A549 (cell line): ENCODE measurements around the gene ZNF146. TPM values are rescaled to one million over a fixed set of nuclear protein-coding genes. Genes with fewer than 3 reads are reported as not detected.

Experiments
- ATAC-seq, 2 experiments: fragments of 200-7000 bp in 1 of 2; fragments of >200 bp in 1 of 2; cut with Nextera tagmentation in 1 of 2; cut with Tn5 transposase in 1 of 2; 3 replicates each; pipeline versions ENCODE4 v1.8.0 to v1.9.1; 2018 to 2020; ENCODE audit warnings: mild to moderate bottlenecking in 1 of 2, moderate library complexity in 1 of 2
- CTCF ChIA-PET: fragments of 300-600 bp; sonication (Branson Sonifier 250); formaldehyde crosslinking; extraction: SDS; loops from one replicate; lab custom pipeline; 2021; ENCODE audit warnings: antibody characterized with exemption, inconsistent platforms; lab: Yijun Ruan, JAX
- POLR2A ChIA-PET: fragments of 350-600 bp; formaldehyde crosslinking; extraction: SDS; loops from one replicate; lab custom pipeline; 2021; ENCODE audit warnings: antibody characterized with exemption, inconsistent platforms; lab: Yijun Ruan, JAX
- DNase-seq, 2 experiments: peaks; one replicate each; pipeline versions ENCODE4 v3.0.0 to v3.0.0-alpha.2; 2011 to 2016; ENCODE audit warnings: low read depth in 1 of 2, low spot score in 1 of 2
- FAIRE-seq: peaks from 2 replicates; lab custom pipeline; 2011; peaks lifted over from hg19 to GRCh38; lab: Jason Lieb, UNC
- H3K27ac ChIP-seq, 2 experiments: fragments of >200 bp; sonication (Bioruptor Twin); formaldehyde crosslinking; 3 replicates each; pipeline ENCODE4 v1.5.1; 2016 to 2017
- H3K4me1 ChIP-seq: fragments of >200 bp; sonication (Bioruptor Twin); formaldehyde crosslinking; 3 replicates; pipeline ENCODE4 v1.6.1; 2016
- H3K4me2 ChIP-seq: fragments of >200 bp; sonication (Bioruptor Twin); formaldehyde crosslinking; 3 replicates; pipeline ENCODE4 v1.6.1; 2016
- H3K4me3 ChIP-seq: fragments of >200 bp; sonication (Bioruptor Twin); formaldehyde crosslinking; 3 replicates; pipeline ENCODE4 v1.5.1; 2016
- H3K9me3 ChIP-seq: fragments of >200 bp; sonication (Bioruptor Twin); formaldehyde crosslinking; 3 replicates; pipeline ENCODE4 v1.6.1; 2016
- CHD2 ChIP-seq: fragments of 150-350 bp; IDR thresholded peaks from 2 replicates; pipeline ENCODE4 v1.6.1; 2014; ENCODE audit warnings: low read length; ENCODE audit not compliant: partially characterized antibody
- E2F6 ChIP-seq: IDR thresholded peaks from 2 replicates; pipeline ENCODE4 v1.6.1; 2012; ENCODE audit warnings: low read depth, borderline replicate concordance
- EHMT2 ChIP-seq: fragments of 200-600 bp; sonication (generic); IDR thresholded peaks from 2 replicates; pipeline ENCODE4 v1.6.1; 2016; ENCODE audit warnings: antibody characterized with exemption, low read depth, mild to moderate bottlenecking, moderate library complexity
- EP300 ChIP-seq, 2 experiments: fragments of >200 bp; sonication (Bioruptor Twin); formaldehyde crosslinking; IDR thresholded peaks; 2 replicates in 1 of 2; 3 replicates in 1 of 2; pipeline ENCODE4 v1.6.1; 2016 to 2017
- ESRRA ChIP-seq: fragments of 150-350 bp; IDR thresholded peaks from 2 replicates; pipeline ENCODE4 v1.6.1; 2014; ENCODE audit warnings: mild to moderate bottlenecking, low read length, borderline replicate concordance
- FOSL2 ChIP-seq, 2 experiments: fragments of 450-650 bp in 1 of 2; fragments of >200 bp in 1 of 2; sonication (Bioruptor Twin) in 1 of 2; formaldehyde crosslinking; IDR thresholded peaks; 2 replicates each; pipeline versions ENCODE4 v1.5.0 to v1.6.1; 2016 to 2020; ENCODE audit warnings: mild to moderate bottlenecking in 1 of 2, moderate library complexity in 1 of 2
- HEYL ChIP-seq: fragments of 250-450 bp; sonication (Bioruptor Pico); IDR thresholded peaks from 2 replicates; pipeline ENCODE4 v1.8.0; 2021; ENCODE audit warnings: mild to moderate bottlenecking, moderate library complexity
- HOXA7 ChIP-seq: fragments of 250-450 bp; sonication (Bioruptor Pico); IDR thresholded peaks from 2 replicates; pipeline ENCODE4 v1.5.0; 2020; ENCODE audit warnings: mild to moderate bottlenecking, moderate library complexity
- HOXB13 ChIP-seq: fragments of 250-450 bp; sonication (Bioruptor Pico); IDR thresholded peaks from 2 replicates; pipeline ENCODE4 v1.5.0; 2020; ENCODE audit warnings: low read depth, mild to moderate bottlenecking, moderate library complexity
- MAFK ChIP-seq: fragments of 450-650 bp; IDR thresholded peaks from 2 replicates; pipeline ENCODE4 v1.6.1; 2014; ENCODE audit not compliant: partially characterized antibody
- MAZ ChIP-seq: fragments of 150-350 bp; IDR thresholded peaks from 2 replicates; pipeline ENCODE4 v1.6.1; 2014; ENCODE audit warnings: antibody characterized with exemption, low read depth, low read length, borderline replicate concordance
- MYC ChIP-seq: IDR thresholded peaks from 2 replicates; pipeline ENCODE4 v1.6.1; 2012; ENCODE audit warnings: mild to moderate bottlenecking, inconsistent platforms, low read length, improper control_type of control experiment, borderline replicate concordance
- NFE2L2 ChIP-seq: fragments of 150-350 bp; conservative IDR thresholded peaks from 2 replicates; pipeline ENCODE4 v1.6.1; 2014; ENCODE audit warnings: low read length
- NPAS2 ChIP-seq: fragments of 250-450 bp; sonication (Bioruptor Pico); IDR thresholded peaks from 2 replicates; pipeline ENCODE4 v1.8.0; 2022; ENCODE audit warnings: mild to moderate bottlenecking, moderate library complexity, borderline replicate concordance
- PHF8 ChIP-seq: fragments of 200-600 bp; sonication (generic); IDR thresholded peaks from 2 replicates; pipeline ENCODE4 v1.6.1; 2016; ENCODE audit warnings: low read depth, mild to moderate bottlenecking, antibody characterized with exemption, moderate library complexity, borderline replicate concordance
- RAD21 ChIP-seq, 2 experiments: fragments of >200 bp in 1 of 2; sonication (Bioruptor Twin) in 1 of 2; formaldehyde crosslinking in 1 of 2; IDR thresholded peaks in 1 of 2; conservative IDR thresholded peaks in 1 of 2; 2 replicates in 1 of 2; 3 replicates in 1 of 2; pipeline ENCODE4 v1.6.1; 2012 to 2018; ENCODE audit warnings: inconsistent platforms in 1 of 2
- RCOR1 ChIP-seq: fragments of 150-350 bp; IDR thresholded peaks from 2 replicates; pipeline ENCODE4 v1.6.1; 2014; ENCODE audit warnings: antibody characterized with exemption, low read length, low read depth
- REST ChIP-seq: fragments of 200-600 bp; sonication (generic); IDR thresholded peaks from 2 replicates; pipeline ENCODE4 v1.6.1; 2016; ENCODE audit warnings: antibody characterized with exemption, mild to moderate bottlenecking, moderate library complexity
- RNF2 ChIP-seq: fragments of 200-600 bp; sonication (generic); IDR thresholded peaks from 2 replicates; pipeline ENCODE4 v1.6.1; 2016; ENCODE audit warnings: low read depth, mild to moderate bottlenecking, antibody characterized with exemption, moderate library complexity, borderline replicate concordance
- TP53 ChIP-seq: fragments of 250-450 bp; sonication (Bioruptor Pico); IDR thresholded peaks from 2 replicates; pipeline ENCODE4 v1.5.0; 2021; ENCODE audit warnings: mild to moderate bottlenecking, moderate library complexity
- ZC3H11A ChIP-seq: fragments of 450-650 bp; IDR thresholded peaks from 2 replicates; pipeline ENCODE4 v1.6.1; 2014; ENCODE audit warnings: antibody characterized with exemption, mild to moderate bottlenecking
- ZFP36 ChIP-seq: fragments of 450-650 bp; IDR thresholded peaks from 2 replicates; pipeline ENCODE4 v1.6.1; 2014; ENCODE audit warnings: borderline replicate concordance; ENCODE audit not compliant: partially characterized antibody
- WGBS: methylation state at CpG from one replicate; pipeline ENCODE4 v1.1.6; 2017; ENCODE audit errors: missing lambda C conversion rate; 5-methylcytosine and 5-hydroxymethylcytosine counted together
- polyA plus RNA-seq, 4 experiments: library from polyadenylated mRNA; depleted of rRNA in 3 of 4; stranded (reverse); fragments of >200 nt; fragmentation: RNase III in 1 of 4; extraction: RNeasy Plus Mini Kit Qiagen cat#74134 plus additional on column Dnase treatment in 1 of 4; gene quantifications; 2 replicates in 3 of 4; 3 replicates in 1 of 4; pipeline ENCODE4 v1.2.3, GENCODE V29; 2011 to 2017

The ZNF146 gene
- polyA plus RNA-seq, 2 of the 4 experiments (the other 2 are of a cell fraction) = 157 to 362 TPM

- Histone ChIP-seq H3K4me3 (no peak overlapping the region), H3K4me1 (no peaks in the 10 kb centered on the region), H3K9me3 (peaks cover 99% of the 10 kb centered on the region), H3K27ac (no peak overlapping the region), H3K4me2 (no peak overlapping the region)
- no peak for ATAC-seq
- 93% methylated on average over 4 of the region's 4 CpGs for WGBS
- ChIA-PET POLR2A (no interaction called here), CTCF (interaction anchor here (0.6 to 1.0 kb wide), 4 partner anchors 15 to 1067 kb away, joined by 3 to 4 read pairs (median 3); no protein-coding TSS in a partner anchor)
- TF ChIP-seq MAFK = no peak
- no peak for TF ChIP-seq HOXA7 (CRISPR knock-in tag)
- no peak for TF ChIP-seq ZC3H11A
- TF ChIP-seq MYC = no peak
- TF ChIP-seq ZFP36 = no peak
- TF ChIP-seq TP53 (CRISPR knock-in tag) = no peak
- no peak for TF ChIP-seq RAD21 (conservative IDR thresholded peaks at IDR 0.05 in 1 of 2, IDR thresholded peaks at IDR 0.05 in 1 of 2)
- no peak for TF ChIP-seq ESRRA
- TF ChIP-seq EP300 (IDR thresholded peaks at IDR 0.05) = no peak
- no peak for TF ChIP-seq NPAS2 (CRISPR knock-in tag)
- no peak for TF ChIP-seq PHF8
- no peak for TF ChIP-seq RNF2
- no peak for TF ChIP-seq EHMT2
- FAIRE-seq = no peak
- no peak for DNase-seq
Observed at GRCh38 chr19:36221474-36221873, 6.6 kb downstream of the ZNF146 start.

- no peaks in the 10 kb centered on the region for H3K4me1 ChIP-seq
- TF ChIP-seq CHD2 (no peak), MAZ (no peak), HEYL (CRISPR knock-in tag) (no peak), NFE2L2 (no peak), E2F6 (no peak), REST (no peak), HOXB13 (CRISPR knock-in tag) (no peak), TP53 (CRISPR knock-in tag) (no peak), FOSL2 (IDR thresholded peaks at IDR 0.05) (no peak), FOSL2 (CRISPR knock-in tag; IDR thresholded peaks at IDR 0.05) (no peak), RCOR1 (no peak)
- DNase-seq = no peak
- POLR2A ChIA-PET = no interaction called here
- CTCF ChIA-PET = interaction anchor here (0.9 kb wide), 1 partner anchor 95 kb away, joined by 3 read pairs; no protein-coding TSS in a partner anchor
- no peak overlapping the region for H3K4me2 ChIP-seq
- peaks cover 99% of the 10 kb centered on the region for H3K9me3 ChIP-seq
- H3K27ac ChIP-seq = no peak overlapping the region
- ATAC-seq = no peak
- 97% methylated on average over 4 of the region's 4 CpGs for WGBS
- H3K4me3 ChIP-seq = no peak overlapping the region
- peak; percentile 63 for FAIRE-seq
Observed at GRCh38 chr19:36222503-36222902, 7.6 kb downstream of the ZNF146 start.
